Hematopoietic multipotent progenitor cell treated with erythropoietin and hydrocortisone succinate and interleukin-3 and kit ligand, for 4 days (in vitro differentiated cells): ENCODE results near the gene CEBPA.
"Not testable (repeated sequence)": the region's sequence is repeated elsewhere in the genome, so short reads cannot be mapped to it uniquely, and the experiment has no call there.

ENCODE experiments used
- DNase-seq: peaks from one replicate; pipeline ENCODE4 v3.0.0-alpha.2; 2015

Gene CEBPA

DNA sequence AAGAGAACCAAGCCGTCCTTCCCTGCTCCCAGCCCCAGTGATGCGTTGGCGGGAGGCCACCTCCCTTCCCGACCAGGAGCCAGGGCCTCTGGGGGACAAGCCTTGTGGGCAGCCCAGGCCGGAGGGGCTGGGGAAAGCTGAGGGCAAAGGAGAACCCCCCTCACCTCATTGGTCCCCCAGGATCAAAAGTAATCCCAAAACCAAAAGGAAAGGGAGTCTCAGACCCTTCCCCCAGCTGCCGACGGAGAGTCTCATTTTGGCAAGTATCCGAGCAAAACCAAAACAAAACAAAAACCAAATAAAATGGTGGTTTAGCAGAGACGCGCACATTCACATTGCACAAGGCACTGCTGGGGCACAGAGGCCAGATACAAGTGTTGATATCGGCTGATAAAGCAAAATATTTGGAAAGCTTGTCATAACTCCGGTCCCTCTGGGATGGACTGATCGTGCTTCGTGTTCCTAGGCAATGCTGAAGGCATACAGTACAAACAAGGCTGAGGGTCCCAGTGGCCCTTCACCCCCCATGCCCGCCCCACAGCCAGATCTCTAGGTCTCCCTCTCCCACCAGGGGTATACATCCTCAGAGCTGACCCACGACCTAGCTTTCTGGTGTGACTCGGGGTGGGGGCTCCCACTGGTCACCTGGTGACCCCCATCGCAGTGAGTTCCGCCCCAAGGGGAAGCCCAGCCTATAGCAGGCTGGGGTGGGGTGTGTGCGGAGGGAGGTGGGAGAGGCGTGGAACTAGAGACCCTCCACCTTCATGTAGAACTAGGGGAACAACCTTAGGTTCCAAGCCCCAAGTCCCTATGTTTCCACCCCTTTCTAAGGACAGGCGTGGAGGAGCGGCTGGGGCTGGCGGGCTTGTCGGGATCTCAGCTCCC lies 2.1 kb downstream of the CEBPA start:
- DNase-seq = no peak

GRCh38 chr19:33299051-33299688 lies 3.2 kb downstream of the CEBPA start:
- DNase-seq = no peak

- DNase-seq = peak; percentile 64
Measured at GRCh38 chr19:33298146-33298911, 4.0 kb downstream of the CEBPA start.

GRCh38 chr19:33297401-33298145 lies 4.8 kb downstream of the CEBPA start:
- no peak for DNase-seq

- no peak for DNase-seq
Measured at GRCh38 chr19:33296488-33296971, 5.8 kb downstream of the CEBPA start.

DNA sequence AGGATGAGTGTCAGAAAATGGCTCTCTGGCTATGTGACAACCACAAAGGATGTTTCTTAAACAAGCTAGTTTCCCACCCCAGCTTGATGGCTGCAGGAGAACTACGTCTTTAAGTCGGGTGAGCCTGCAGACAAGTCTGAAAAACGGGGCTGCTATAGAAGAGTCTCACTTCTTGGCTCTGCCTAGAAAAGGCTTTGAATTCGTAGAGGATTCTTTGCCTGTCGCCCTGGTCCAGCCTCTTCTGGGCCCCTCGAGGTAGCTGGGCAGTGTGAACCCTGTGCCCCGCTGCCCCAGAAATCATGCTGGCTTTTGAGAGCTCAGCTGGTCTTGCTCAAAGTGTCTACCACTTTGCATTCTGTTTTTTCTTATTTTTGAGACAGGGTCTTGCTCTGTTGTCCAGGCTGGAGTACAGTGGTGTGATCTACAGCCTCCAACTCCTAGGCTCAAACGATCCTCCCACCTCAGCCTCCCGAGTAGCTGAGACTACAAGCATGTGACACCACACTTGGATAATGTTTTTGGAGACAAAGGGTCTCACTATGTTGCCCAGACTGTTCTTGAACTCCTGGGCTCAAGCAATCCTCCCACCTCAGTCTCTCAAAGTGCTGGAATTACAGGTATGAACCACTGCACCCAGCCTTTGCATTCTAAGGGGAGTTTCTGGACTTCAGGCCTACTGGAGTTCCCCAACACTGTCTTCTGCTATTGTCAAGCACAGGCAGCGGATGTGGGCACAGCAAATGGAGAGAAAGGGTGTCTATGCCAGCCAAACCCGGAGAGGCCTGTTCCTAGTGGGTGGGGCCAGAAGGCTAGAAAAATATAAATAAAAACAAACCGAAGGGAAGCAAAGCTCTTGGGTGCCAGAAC lies 6.5 kb downstream of the CEBPA start:
- no peak for DNase-seq

DNA sequence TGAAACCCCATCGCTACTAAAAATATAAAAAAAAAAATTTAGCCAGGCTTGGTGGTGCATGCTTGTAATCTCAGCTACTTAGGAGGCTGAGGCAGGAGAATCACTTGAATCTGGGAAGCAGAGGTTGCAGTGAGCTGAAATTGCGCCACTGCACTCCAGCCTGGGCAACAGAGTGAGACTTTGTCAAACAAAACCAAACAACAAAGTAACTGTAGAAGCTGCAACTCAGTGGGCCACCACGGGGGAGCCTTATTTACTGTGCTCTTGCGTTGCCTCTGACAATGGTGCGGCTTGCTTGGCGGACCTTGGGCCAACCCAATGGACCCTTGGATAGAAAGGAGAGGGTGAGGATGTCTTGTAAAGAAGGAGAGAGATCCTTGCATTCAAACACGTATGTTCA lies 7.3 kb downstream of the CEBPA start:
- DNase-seq = not testable (repeated sequence)

DNA sequence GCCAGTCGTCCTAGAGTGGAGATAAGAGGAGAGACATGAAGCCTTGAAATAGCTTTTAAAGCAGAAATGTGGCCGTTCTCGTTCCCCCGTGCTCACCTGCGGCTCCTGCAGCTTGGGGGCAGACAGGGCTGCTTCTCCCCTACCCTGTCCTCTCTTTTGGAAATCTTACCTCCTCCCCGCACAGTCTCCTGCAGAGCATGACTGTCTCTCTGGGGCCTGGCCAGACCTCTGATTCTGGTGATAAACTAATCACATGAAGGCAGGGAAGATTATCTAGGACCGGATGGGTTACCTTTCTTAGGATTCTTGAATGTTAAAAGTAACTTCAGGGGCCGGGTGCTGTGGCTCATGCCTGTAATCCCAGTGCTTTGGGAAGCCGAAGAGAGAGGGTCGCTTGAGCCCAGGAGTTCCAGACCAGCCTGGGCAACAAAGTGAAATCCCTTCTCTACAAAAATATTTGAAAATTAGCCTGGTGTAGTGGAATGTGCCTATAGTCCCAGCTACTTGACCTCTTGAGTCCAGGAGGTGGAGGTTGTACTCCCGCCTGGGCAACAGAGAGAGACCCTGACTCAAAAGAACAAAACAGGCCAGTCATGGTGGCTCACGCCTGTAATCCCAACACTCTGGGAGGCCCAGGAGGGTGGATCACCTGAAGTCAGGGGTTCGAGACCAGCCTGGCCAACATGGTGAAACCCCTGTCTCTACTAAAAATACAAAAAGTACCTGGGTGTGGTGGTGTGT lies 8.1 kb downstream of the CEBPA start:
- no peak for DNase-seq

- peak; percentile 82 for DNase-seq
Measured at GRCh38 chr19:33293255-33294057, 8.9 kb downstream of the CEBPA start.

DNA sequence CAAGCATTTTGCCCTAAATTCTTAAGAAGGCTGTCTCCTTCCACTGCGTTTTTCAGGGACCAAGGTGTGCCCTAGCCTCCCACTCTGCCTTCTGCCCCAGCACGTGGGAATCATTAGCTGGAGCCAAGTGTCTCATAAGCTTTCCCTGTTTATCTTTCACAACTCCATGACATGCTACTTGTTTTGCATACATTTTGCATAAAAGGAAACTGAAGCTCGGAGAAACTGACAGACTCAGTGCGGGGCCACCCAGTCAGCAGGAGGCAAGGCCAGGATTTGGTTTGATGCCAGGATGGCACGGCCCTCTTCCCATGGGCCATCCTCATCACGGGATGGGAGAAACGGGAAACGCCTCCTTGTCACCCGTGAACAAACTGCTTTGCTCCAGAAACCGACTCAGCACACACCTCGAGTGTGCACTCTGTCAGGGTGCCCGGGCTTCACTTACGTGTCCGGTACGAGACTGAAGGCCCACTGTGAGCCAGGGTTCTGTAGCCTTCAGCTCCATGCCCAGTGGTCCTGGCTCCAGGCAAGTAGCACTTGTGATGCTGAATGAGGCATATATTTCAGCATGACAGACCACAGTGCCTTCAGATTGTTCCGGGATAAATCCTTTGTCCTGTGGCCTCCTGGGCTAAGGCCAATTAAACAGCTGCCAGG lies 9.6 kb downstream of the CEBPA start:
- no peak for DNase-seq

GRCh38 chr19:33291623-33292534 lies 10.5 kb downstream of the CEBPA start:
- DNase-seq = no peak

- no peak for DNase-seq
Measured at GRCh38 chr19:33290956-33291622, 11.2 kb downstream of the CEBPA start.

GRCh38 chr19:33290082-33290815 lies 12.1 kb downstream of the CEBPA start:
- no peak for DNase-seq

DNA sequence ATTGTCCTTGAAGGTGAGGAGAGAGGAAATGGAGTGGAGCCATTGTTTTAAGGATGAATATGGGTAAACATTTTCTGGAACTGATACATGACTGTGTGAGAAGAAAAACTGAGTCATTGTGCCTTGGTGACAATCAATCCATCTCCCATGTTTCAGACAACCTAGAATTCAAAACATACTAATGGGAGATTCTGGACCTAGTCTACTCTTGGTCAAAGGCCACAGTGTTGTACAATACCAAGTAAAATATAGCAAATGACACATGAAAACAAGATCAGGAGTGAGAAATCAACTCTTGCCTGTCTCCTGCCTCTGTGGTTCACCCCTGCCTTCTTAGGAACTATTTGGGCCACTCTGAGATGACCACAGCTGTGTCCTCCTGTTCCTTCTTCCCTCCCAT lies 13.1 kb downstream of the CEBPA start:
- DNase-seq = no peak

GRCh38 chr19:33288666-33289065 lies 13.7 kb downstream of the CEBPA start:
- no peak for DNase-seq

GRCh38 chr19:33287927-33288326 lies 14.4 kb downstream of the CEBPA start:
- DNase-seq = no peak

DNA sequence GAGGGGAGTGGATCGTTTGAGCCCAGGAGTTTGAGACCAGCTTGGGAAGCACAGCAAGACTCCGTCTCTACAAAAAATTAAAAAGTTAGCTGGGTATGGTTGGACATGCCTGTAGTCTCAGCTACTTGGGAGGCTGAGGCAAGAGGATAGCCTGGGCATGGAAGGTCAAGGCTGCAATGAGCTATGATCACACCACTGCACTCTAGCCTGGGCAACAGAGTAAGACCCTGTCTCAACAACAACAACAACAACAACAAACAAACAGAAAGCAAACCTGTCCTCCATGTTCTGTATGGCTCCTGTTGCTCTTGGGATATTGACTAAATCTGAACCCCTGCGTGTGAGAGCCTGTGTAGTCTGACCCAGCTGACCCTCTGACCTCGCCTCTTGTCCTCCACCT lies 14.9 kb downstream of the CEBPA start:
- DNase-seq = no peak
